ENCODE results near the gene CCDC38.

CCDC38 gene

DNA sequence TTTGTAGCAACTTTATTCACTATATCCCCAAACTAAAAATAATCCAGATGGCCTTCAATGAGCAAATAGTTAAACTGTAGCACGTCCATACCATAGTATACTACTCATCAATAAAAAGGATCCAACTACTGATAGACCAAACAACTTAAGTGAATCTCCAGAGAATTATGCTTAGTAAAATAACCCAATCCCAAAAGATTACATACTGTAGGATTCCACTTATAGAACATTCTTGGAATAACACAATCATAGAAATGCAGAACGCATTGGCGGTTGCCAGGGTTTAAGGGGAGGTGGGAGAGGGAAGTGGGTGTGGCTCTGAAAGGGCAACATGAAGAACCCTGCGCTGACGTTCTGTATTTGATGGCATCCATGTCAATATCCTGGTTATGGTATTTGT is 55.1 kb downstream of the CCDC38 start:
- no peaks in the 10 kb centered on the region for H3F3A ChIP-seq (ENCODE audit: insufficient read depth)
- no peaks in the 10 kb centered on the region for H3K27me3 ChIP-seq (ENCODE audit: low read length)
- no peak overlapping the region for H3K4me3 ChIP-seq (ENCODE audit: insufficient read depth, low read length, poor library complexity, severe bottlenecking)
- H3K36me3 ChIP-seq (ENCODE audit: low read length) = no peaks in the 10 kb centered on the region
- no peak overlapping the region for H3K9ac ChIP-seq (ENCODE audit: low read length)
- no peak overlapping the region for H3K4me2 ChIP-seq (ENCODE audit: low read depth, low read length, poor library complexity, severe bottlenecking)
- no peak overlapping the region for H2AFZ ChIP-seq (ENCODE audit: low read depth, low read length, severe bottlenecking)
- no peaks in the 10 kb centered on the region for H4K20me1 ChIP-seq (ENCODE audit: low read depth, low read length)
- H3K27ac ChIP-seq (ENCODE audit: low read depth, low read length) = no peak overlapping the region
- no peaks in the 10 kb centered on the region for H3K79me2 ChIP-seq (ENCODE audit: insufficient read depth, low read length)
- no peaks in the 10 kb centered on the region for H3K9me2 ChIP-seq (replicated peaks; ENCODE audit: insufficient read depth, low read length)
- TF ChIP-seq CTCF (IDR thresholded peaks at IDR 0.05; ENCODE audit: insufficient read depth, low read length, poor library complexity, severe bottlenecking) (no peak), EZH2phosphoT487 (conservative IDR thresholded peaks at IDR 0.05; ENCODE audit: low read length) (no peak)
- no peaks in the 10 kb centered on the region for H3K9me3 ChIP-seq (ENCODE audit: insufficient read depth, low read length)

DNA sequence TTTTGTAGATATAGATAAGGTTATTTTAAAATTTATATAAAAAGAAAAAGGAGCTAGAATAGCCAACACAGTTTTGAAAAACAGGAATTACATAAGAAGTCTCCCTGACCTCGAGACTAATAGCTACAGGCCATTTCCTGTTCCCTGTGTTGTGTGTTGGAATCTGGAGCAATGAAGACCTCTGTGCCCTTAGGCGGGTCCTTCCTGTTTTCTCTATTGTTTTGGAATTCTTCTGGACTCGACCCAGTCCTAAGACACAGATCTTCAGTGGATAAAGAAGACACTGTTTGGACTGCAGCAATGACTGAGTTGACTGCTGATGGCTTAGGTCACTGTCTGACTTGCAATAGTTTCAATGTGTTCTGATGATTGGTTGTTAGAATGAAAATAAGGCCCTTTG is 57.4 kb downstream of the CCDC38 start:
- Histone ChIP-seq H3K4me3 (ENCODE audit: insufficient read depth, low read length, poor library complexity, severe bottlenecking) (no peak overlapping the region), H3K9me2 (replicated peaks; ENCODE audit: insufficient read depth, low read length) (no peaks in the 10 kb centered on the region), H3K9ac (ENCODE audit: low read length) (no peak overlapping the region), H4K20me1 (ENCODE audit: low read depth, low read length) (no peaks in the 10 kb centered on the region), H3K4me2 (ENCODE audit: low read depth, low read length, poor library complexity, severe bottlenecking) (no peak overlapping the region), H3K9me3 (ENCODE audit: insufficient read depth, low read length) (no peaks in the 10 kb centered on the region), H3K27me3 (ENCODE audit: low read length) (no peaks in the 10 kb centered on the region), H3K79me2 (ENCODE audit: insufficient read depth, low read length) (no peaks in the 10 kb centered on the region), H3K27ac (ENCODE audit: low read depth, low read length) (no peak overlapping the region), H3K36me3 (ENCODE audit: low read length) (no peaks in the 10 kb centered on the region), H3F3A (ENCODE audit: insufficient read depth) (no peaks in the 10 kb centered on the region), H2AFZ (ENCODE audit: low read depth, low read length, severe bottlenecking) (no peak overlapping the region)
- TF ChIP-seq CTCF (IDR thresholded peaks at IDR 0.05; ENCODE audit: insufficient read depth, low read length, poor library complexity, severe bottlenecking) = no peak
- no peak for TF ChIP-seq EZH2phosphoT487 (conservative IDR thresholded peaks at IDR 0.05; ENCODE audit: low read length)

- no peaks in the 10 kb centered on the region for H3K36me3 ChIP-seq (ENCODE audit: low read length)
- no peaks in the 10 kb centered on the region for H3F3A ChIP-seq (ENCODE audit: insufficient read depth)
- TF ChIP-seq CTCF (IDR thresholded peaks at IDR 0.05; ENCODE audit: insufficient read depth, low read length, poor library complexity, severe bottlenecking) = no peak
- no peak for TF ChIP-seq EZH2phosphoT487 (conservative IDR thresholded peaks at IDR 0.05; ENCODE audit: low read length)
- no peak overlapping the region for H3K4me3 ChIP-seq (ENCODE audit: insufficient read depth, low read length, poor library complexity, severe bottlenecking)
- H3K27me3 ChIP-seq (ENCODE audit: low read length) = no peaks in the 10 kb centered on the region
- no peaks in the 10 kb centered on the region for H3K79me2 ChIP-seq (ENCODE audit: insufficient read depth, low read length)
- H3K9me2 ChIP-seq (replicated peaks; ENCODE audit: insufficient read depth, low read length) = no peaks in the 10 kb centered on the region
- H3K9ac ChIP-seq (ENCODE audit: low read length) = no peak overlapping the region
- no peak overlapping the region for H3K4me2 ChIP-seq (ENCODE audit: low read depth, low read length, poor library complexity, severe bottlenecking)
- no peaks in the 10 kb centered on the region for H3K9me3 ChIP-seq (ENCODE audit: insufficient read depth, low read length)
- H4K20me1 ChIP-seq (ENCODE audit: low read depth, low read length) = no peaks in the 10 kb centered on the region
- H2AFZ ChIP-seq (ENCODE audit: low read depth, low read length, severe bottlenecking) = no peak overlapping the region
- H3K27ac ChIP-seq (ENCODE audit: low read depth, low read length) = no peak overlapping the region
Measured at GRCh38 chr12:95882873-95883272, 59.5 kb downstream of the CCDC38 start.

- no peak overlapping the region for H3K4me2 ChIP-seq (ENCODE audit: low read depth, low read length, poor library complexity, severe bottlenecking)
- no peaks in the 10 kb centered on the region for H3K9me3 ChIP-seq (ENCODE audit: insufficient read depth, low read length)
- H3K79me2 ChIP-seq (ENCODE audit: insufficient read depth, low read length) = no peaks in the 10 kb centered on the region
- no peaks in the 10 kb centered on the region for H4K20me1 ChIP-seq (ENCODE audit: low read depth, low read length)
- no peaks in the 10 kb centered on the region for H3F3A ChIP-seq (ENCODE audit: insufficient read depth)
- no peak for TF ChIP-seq EZH2phosphoT487 (conservative IDR thresholded peaks at IDR 0.05; ENCODE audit: low read length)
- H3K27ac ChIP-seq (ENCODE audit: low read depth, low read length) = no peak overlapping the region
- H3K36me3 ChIP-seq (ENCODE audit: low read length) = no peaks in the 10 kb centered on the region
- H3K9ac ChIP-seq (ENCODE audit: low read length) = no peak overlapping the region
- H2AFZ ChIP-seq (ENCODE audit: low read depth, low read length, severe bottlenecking) = no peak overlapping the region
- H3K9me2 ChIP-seq (replicated peaks; ENCODE audit: insufficient read depth, low read length) = no peaks in the 10 kb centered on the region
- H3K4me3 ChIP-seq (ENCODE audit: insufficient read depth, low read length, poor library complexity, severe bottlenecking) = no peak overlapping the region
- no peaks in the 10 kb centered on the region for H3K27me3 ChIP-seq (ENCODE audit: low read length)
Measured at GRCh38 chr12:95882080-95882479, 60.3 kb downstream of the CCDC38 start.
